DLD1 (cell line): ENCODE results near the gene CHD3.
"Not testable (repeated sequence)": the region's sequence is repeated elsewhere in the genome, so short reads cannot be mapped to it uniquely, and the experiment has no call there.

Experiments used
- in situ Hi-C: cut with HindIII; loops from 2 replicates; pipeline ENCODE4 v1.10.0; 2017; ENCODE audit warnings: low sequenced_read_pairs

Gene CHD3

DNA sequence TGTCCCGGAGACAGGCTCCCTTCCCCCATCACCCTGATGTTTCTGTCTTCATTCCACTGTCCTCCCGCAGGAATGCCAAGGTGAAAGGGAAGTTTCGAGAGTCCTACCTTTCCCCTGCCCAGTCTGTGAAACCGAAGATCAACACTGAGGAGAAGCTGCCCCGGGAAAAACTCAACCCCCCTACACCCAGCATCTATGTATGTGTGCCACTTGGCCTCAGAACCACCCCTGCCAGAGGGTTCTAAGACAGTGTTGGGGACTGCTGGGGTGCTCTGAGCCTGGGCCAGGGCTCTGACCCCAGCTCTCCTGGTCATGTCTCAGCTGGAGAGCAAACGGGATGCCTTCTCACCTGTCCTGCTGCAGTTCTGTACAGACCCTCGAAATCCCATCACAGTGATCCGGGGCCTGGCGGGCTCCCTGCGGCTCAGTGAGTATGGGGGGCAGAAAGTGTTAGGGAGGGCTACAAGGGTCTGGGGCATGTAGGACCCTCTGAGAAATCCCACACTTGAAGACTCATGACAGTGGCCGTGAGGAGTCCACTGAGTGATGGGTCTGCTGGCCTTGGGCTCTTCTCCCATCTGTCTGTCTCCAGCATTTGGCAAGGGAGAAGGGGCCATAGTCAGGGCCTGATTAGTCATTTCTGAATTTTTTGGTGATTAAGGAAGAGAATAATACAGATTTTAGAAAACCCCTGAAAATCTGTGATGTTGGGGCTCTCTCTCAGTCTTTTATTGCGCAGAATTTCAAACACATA is 38.7 kb upstream of the CHD3 start:
- in situ Hi-C loops: no loop called here

DNA sequence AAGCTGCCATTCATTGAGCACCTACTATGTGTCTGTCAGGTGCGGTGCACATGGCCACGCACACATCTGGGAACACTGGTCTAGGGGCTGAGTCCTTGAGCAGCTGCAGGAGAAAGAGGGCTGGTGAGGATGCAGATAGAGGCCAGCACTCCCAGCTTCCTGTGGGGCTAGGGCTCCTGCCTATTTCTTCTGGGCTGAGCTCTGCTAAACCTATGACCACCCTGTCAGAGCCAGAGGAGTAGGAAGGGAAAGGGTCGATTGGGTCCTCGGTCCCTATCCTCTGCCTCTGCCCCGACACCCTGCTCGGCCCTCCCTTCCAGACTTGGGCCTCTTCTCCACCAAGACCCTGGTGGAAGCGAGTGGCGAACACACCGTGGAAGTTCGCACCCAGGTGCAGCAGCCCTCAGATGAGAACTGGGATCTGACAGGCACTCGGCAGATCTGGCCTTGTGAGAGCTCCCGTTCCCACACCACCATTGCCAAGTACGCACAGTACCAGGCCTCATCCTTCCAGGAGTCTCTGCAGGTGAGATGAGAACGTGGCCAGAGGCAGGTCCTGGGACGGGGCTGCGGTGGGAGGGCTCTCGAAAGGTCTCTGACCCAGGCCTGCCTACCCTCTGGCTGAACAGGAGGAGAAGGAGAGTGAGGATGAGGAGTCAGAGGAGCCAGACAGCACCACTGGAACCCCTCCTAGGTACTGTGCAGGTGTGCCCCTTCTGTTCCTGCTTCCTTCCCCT is 37.7 kb upstream of the CHD3 start:
- in situ Hi-C loops: no loop called here

DNA sequence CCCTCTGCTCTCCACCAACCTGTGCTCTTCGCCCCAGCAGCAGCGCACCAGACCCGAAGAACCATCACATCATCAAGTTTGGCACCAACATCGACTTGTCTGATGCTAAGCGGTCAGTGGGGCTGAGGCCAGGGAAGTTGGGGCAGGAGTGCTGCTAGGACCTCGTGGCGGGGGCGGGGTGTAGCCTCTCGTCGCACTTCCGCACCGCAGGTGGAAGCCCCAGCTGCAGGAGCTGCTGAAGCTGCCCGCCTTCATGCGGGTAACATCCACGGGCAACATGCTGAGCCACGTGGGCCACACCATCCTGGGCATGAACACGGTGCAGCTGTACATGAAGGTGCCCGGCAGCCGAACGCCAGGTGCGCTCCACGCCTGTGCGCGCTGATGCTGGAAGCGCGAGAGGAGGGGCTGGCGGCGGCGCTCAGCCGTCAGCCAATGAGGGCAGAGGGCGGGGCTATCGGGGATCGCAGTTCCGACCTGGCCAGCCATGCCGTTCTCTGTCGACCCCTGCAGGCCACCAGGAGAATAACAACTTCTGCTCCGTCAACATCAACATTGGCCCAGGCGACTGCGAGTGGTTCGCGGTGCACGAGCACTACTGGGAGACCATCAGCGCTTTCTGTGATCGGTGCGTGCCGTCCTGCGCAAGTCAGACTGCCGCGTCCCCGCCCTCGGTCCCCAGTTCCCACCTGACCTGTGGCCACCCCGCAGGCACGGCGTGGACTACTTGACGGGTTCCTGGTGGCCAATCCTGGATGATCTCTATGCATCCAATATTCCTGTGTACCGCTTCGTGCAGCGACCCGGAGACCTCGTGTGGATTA is 36.9 kb upstream of the CHD3 start:
- in situ Hi-C loops: no loop called here

DNA sequence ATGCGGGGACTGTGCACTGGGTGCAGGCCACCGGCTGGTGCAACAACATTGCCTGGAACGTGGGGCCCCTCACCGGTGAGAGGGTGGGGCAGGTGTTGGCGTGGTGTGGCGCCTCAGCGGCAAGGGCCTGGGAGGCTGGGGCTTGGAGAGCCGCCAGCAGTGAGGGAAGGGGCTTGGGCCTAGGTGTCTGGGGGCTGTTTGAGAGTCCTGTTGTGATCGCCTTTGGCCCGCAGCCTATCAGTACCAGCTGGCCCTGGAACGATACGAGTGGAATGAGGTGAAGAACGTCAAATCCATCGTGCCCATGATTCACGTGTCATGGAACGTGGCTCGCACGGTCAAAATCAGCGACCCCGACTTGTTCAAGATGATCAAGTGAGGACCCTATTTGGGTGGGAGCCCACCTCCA is 36.3 kb upstream of the CHD3 start:
- in situ Hi-C loops: no loop called here

DNA sequence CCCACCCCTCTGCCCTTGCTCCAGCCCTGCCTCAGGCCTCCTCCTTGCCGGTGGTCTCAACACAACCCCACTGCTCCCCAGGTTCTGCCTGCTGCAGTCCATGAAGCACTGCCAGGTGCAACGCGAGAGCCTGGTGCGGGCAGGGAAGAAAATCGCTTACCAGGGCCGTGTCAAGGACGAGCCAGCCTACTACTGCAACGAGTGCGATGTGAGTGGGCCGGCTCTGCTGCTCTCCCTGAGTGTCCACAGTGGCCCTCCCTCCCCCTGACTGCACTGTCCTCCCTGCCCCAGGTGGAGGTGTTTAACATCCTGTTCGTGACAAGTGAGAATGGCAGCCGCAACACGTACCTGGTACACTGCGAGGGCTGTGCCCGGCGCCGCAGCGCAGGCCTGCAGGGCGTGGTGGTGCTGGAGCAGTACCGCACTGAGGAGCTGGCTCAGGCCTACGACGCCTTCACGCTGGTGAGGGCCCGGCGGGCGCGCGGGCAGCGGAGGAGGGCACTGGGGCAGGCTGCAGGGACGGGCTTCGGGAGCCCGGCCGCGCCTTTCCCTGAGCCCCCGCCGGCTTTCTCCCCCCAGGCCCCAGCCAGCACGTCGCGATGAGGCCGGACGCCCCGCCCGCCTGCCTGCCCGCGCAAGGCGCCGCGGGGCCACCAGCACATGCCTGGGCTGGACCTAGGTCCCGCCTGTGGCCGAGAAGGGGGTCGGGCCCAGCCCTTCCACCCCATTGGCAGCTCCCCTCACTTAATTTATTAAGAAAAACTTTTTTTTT is 35.5 kb upstream of the CHD3 start:
- in situ Hi-C loops: no loop called here

DNA sequence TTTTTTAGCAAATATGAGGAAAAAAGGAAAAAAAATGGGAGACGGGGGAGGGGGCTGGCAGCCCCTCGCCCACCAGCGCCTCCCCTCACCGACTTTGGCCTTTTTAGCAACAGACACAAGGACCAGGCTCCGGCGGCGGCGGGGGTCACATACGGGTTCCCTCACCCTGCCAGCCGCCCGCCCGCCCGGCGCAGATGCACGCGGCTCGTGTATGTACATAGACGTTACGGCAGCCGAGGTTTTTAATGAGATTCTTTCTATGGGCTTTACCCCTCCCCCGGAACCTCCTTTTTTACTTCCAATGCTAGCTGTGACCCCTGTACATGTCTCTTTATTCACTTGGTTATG is 34.9 kb upstream of the CHD3 start:
- in situ Hi-C loops: no loop called here

DNA sequence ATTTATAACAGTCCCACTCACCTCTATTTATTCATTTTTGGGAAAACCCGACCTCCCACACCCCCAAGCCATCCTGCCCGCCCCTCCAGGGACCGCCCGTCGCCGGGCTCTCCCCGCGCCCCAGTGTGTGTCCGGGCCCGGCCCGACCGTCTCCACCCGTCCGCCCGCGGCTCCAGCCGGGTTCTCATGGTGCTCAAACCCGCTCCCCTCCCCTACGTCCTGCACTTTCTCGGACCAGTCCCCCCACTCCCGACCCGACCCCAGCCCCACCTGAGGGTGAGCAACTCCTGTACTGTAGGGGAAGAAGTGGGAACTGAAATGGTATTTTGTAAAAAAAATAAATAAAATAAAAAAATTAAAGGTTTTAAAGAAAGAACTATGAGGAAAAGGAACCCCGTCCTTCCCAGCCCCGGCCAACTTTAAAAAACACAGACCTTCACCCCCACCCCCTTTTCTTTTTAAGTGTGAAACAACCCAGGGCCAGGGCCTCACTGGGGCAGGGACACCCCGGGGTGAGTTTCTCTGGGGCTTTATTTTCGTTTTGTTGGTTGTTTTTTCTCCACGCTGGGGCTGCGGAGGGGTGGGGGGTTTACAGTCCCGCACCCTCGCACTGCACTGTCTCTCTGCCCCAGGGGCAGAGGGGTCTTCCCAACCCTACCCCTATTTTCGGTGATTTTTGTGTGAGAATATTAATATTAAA is 34.4 kb upstream of the CHD3 start:
- in situ Hi-C loops: no loop called here

DNA sequence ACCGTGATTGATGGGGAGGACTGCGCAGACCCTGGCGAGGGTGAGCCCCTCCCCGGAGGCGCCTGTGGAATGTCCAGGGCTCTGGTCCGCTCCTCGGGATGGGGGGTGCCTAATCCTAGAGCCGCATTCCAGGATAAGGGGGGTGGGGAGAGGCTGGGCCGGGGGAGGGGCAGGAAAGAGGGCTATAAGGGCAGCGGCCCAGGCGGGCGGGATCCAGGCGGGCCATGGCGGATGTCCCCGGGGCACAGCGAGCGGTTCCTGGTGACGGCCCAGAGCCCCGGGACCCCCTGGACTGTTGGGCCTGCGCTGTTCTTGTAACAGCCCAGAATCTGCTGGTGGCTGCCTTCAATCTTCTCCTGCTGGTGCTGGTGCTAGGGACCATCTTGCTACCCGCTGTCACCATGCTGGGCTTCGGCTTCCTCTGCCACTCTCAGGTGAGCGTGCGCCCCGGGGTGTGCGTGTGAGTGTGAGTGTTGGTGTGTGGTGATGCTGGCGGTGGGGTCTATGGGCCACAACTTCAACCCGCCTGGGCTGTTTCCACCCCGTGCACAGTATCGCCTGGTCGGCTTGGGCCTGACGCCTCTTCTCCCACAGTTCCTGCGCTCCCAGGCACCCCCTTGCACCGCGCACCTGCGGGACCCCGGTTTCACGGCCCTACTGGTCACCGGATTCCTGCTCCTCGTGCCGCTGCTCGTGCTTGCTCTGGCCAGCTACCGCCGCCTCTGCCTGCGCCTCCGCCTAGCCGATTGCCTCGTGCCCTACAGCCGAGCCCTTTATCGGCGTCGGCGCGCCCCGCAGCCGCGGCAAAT is 33.5 kb upstream of the CHD3 start, which contains the start of gene TMEM88:
TSS of gene TMEM88 (plus strand) at position 216 of the 809 bp plus-strand sequence. CDS start at position 225, 9 bp downstream.
- in situ Hi-C loops: no loop called here

DNA sequence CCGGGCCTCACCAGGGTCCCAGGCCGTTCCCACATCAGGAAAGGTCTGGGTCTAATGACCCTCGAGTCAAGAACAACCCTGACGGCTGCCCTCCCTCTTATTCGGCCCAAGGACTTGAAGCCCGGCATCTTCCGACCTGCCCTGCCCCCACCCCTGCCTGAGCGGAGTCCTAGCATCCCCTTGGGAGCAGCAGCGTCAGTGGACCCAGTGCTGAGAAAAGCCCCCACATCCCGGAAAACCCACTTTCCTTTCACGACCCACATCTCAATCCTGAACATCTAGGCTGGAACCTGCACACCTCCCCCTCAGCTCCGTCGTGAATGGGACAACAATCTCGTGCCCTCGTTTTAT is 33.0 kb upstream of the CHD3 start:
- in situ Hi-C loops: no loop called here

DNA sequence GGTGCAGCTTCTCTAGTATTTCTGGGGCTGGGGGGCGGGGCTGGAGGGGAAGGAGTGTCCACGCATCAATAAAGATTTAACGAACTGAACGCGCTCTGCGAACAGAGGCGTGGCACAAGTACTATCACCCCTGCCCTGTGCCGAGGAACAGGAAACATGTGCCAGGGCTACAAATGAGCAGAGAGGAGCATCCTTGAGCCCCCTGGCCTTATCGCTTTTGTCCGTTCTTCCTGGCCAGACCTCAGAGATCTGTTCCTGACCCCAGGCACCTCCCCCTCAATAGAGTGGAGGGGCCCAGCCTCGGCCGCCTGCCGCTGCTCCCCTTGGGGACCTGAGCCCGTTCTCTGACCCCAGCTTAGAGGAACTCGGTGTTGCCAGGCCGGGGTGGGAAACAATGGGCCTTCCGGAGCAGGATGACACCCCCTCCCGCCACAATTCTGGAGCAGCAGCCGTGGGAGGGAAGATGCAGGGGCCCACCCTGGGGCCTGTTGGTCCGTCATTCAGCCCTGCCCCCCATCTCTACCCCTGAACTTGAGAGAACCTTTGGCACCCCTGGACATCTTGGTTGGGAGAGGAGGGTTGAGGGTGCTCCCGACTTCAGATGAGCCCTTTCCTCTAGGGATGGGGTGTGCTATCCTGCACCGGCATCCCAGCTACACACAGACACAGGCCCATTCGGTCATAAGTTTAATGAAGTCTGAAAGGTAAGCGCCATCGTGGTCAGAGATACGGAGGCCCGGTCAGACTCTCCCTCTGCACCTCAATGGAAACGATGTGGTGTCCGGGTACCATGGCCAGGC is 32.4 kb upstream of the CHD3 start:
- in situ Hi-C loops: no loop called here

DNA sequence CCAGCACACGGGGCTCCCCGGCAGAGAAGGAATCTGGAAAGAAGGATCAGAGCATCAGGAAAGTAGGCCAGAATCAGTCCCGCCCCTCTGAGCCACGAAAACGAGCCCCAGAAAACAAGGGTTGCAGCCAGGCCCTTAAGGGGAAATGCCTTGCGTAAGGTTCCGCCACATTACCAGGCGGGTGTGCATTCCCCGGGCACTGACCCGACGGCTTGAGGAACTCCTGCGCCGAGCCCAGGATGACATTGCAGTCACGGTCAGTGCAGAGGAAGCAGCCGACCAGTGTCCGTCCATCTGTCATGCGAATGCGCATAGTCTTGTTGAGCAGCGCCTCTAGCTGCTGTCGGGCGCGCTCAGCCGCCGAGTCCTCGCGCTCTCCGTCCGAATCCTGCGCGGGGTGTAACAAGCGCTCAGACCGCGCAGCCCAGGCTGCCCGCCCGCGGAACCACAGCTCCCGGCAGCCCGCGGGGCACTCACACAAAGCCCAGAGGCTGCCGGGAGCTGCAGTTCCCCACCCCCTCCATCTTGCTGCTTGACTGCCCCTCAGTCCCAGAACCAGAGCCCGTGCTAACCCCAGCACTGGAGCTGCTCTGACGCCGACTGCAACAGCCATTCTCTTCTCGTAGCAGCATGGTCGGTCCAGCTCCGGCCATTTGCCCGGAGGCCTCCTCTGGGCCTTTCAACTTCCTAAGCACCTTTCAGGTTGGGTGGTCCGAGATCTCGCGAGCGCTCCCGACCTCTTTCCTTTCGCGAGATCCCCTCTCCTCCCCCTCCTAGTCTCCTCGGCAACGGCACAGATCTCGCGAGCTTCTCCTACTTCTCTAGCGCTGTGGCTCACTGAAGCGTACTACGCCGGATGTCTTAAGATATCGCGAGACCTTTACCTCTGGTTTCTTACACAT is 31.5 kb upstream of the CHD3 start, which contains the start of gene NAA38:
TSS of gene NAA38 (minus strand) at position 749 of the 902 bp plus-strand sequence. CDS start at position 653, 96 bp downstream.
- in situ Hi-C loops: no loop called here

DNA sequence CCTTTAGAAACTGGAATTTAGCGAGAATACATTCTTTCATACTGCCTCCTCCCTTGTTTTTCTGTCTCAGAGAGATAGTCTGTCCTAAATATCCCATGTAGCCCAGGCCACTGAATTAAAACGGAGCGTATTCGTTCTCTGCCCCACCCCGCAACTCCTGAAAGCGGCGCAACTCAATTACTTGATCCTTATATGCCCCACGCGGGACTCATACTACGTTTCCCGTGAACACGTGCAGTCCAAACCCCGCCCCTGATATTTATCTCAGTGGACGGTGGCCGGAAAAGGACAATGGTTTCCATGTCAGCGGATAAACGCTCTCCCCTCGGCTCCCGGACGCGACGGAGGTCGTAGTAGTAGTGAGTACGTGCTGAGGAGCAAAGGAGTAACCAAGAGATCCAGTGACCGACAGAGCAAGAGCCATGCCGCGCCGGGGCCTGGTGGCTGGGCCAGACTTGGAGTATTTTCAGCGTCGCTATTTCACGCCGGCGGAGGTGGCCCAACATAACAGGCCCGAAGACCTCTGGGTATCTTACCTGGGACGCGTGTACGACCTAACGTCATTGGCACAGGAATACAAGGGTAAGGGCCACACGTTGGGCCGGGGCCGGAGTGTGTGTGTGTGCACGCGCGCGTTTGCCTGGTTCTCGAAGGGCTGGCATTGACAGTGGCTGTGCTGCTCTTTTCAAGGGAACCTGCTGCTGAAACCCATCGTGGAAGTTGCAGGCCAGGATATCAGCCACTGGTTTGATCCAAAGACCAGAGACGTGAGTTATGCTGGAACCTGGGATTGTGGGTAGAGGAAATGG is 30.7 kb upstream of the CHD3 start, which contains the start of gene CYB5D1:
TSS of gene CYB5D1 (plus strand) at position 291 of the 809 bp plus-strand sequence. CDS start at position 423, 132 bp downstream.
- in situ Hi-C loops: no loop called here

DNA sequence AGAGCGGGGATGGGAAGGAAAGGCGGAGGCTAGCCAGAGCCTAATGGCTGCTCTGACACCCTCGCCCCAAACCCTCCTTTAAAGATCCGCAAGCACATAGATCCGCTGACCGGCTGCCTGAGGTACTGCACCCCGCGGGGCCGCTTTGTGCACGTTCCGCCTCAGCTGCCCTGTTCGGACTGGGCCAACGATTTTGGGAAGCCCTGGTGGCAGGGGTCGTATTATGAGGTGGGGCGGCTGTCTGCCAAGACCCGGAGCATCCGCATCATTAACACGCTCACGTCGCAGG is 30.1 kb upstream of the CHD3 start:
- in situ Hi-C loops: no loop called here

DNA sequence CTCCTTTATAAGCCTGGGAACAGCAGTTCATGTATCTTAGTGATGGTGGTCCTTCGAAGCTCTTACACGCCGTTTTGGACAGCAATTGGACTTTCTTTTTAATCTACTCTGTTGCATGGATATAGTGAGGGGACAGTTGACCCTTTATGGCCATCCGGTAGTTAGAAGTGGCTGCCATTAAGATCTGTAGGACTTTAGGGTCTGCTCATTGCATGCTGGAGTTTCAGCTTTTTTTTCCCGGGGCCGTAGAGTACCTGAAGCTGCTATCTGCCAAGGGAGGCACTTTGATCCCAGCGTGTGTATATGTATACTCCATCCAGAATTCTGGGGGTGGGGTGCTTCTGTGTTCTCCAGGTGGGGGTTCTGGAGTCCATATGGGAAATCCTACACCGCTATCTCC is 29.6 kb upstream of the CHD3 start:
- in situ Hi-C loops: no loop called here

DNA sequence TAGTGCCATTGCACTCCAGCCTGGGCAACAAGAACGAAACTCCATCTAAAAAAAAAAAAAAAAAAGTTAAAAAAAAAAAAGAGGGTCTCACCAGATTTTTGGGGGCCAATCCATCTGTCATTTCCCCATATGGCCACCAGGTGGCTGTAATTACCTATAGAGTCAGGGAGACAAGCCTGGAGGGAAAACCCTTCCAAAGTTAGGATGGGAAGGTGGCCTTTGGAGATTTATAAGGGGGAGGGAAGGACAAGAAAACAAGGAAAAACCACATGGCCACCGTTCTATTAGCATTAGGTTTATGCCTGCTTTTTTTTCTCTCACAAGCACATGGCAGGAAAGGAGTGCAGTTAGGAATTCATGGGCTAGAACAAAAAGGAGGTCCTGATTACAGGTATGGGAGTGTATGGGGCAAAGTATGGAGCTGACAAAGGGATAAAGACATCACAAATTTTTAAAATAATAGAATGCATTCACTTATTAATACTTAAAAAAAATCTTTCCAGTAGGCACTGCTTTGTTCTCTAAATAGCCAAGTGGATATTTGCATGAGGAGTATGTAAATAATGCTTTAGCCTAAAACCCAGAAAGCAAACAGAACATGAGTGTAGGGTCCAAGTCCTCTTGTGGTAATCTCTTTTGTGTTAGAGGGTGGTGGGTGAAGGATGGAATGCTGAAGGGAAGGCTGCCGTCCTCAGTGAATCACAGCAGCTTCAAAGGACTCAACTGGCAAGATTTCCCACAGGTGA is 25.7 kb upstream of the CHD3 start:
- in situ Hi-C loops: no loop called here

DNA sequence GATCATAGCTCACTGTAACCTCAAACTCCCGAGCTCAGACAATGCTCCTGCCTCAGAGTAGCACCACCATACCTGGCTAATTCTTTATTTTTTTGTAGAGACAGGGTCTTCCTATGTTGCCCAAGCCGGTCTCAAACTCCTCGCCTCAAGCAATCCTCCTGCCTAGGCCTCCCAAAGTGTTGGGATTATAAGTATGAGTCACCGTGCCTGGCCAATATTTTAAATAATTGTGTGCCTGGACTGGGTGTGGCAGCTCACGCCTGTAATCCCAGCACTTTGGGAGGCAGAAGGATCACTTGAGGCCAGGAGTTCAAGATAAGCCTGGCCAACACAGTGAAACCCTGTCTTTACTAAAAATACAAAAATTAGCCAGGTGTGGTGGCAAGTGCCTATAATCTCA is 24.2 kb upstream of the CHD3 start:
- in situ Hi-C loops: not testable (repeated sequence)
